CD1c-positive myeloid dendritic cell (primary cell): Measurements from ENCODE around the gene SP140L.
A peak's percentile ranks its signal among the peaks of the same experiment; 100 is the strongest.
"Not testable (repeated sequence)": the region's sequence is repeated elsewhere in the genome, so short reads cannot be mapped to it uniquely, and the experiment has no call there.

ENCODE experiments used
- DNase-seq: peaks from one replicate; pipeline ENCODE4 v3.0.0-alpha.2; 2016; ENCODE audit errors: extremely low spot score

Gene SP140L

GRCh38 chr2:230326453-230327417, at the start of gene SP140L:
Gene SP140L, plus strand, starts transcription at chr2:230327193. Its CDS starts 77 bp downstream, at chr2:230327270.
- peak; percentile 89 for DNase-seq

- DNase-seq, result no peak
Observed at GRCh38 chr2:230282936-230283335, 44.1 kb upstream of the SP140L start.

GRCh38 chr2:230286048-230286447, 40.9 kb upstream of the SP140L start:
- DNase-seq, result no peak

- not testable (repeated sequence) for DNase-seq
Observed at GRCh38 chr2:230289311-230289710, 37.7 kb upstream of the SP140L start.

- DNase-seq, result no peak
Observed at GRCh38 chr2:230295192-230295591, 31.8 kb upstream of the SP140L start.

DNA sequence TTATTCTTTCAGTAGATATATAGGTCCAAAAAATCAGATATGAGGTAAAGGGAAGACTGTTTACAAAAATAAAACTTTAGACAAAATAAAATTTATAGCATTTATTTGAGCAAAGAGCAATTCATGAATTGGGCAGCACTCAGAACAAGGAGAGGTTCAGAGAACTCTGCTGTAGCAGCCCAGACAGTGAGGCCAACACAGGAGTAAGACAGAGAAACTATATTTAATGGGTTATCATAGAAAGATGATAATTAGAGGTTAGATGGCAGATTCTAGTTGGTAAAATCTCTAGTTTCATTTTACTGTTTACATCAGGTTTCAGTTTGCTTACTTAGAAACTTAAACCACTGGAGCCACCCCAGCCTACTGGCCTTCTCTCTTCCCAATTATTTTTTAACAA, 30.1 kb upstream of the SP140L start:
- DNase-seq, result no peak

GRCh38 chr2:230299618-230300017, 27.4 kb upstream of the SP140L start:
- DNase-seq, result no peak

GRCh38 chr2:230305416-230306275, 21.3 kb upstream of the SP140L start:
- no peak for DNase-seq

- DNase-seq, result no peak
Observed at GRCh38 chr2:230306474-230306873, 20.5 kb upstream of the SP140L start.

DNA sequence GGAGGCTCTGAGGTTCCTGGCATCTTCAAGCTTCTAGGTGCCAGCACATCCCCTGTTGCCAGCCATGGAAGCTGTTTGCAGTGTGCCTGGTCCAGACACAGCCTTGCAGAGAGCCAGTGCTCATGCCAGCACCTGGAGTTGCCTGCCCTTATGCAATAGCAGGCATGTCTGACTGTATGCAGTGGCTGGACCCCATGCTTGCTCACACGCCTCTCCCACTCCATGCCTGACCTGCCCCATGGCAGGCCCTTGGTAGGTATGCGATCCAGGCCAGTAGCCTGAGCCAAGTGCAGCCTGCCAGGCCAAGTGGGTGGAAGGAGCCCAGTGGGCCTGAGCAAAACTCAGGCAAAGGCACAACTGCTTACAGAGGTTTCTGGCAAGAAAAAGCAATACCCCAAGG, 19.5 kb upstream of the SP140L start:
- no peak for DNase-seq

DNA sequence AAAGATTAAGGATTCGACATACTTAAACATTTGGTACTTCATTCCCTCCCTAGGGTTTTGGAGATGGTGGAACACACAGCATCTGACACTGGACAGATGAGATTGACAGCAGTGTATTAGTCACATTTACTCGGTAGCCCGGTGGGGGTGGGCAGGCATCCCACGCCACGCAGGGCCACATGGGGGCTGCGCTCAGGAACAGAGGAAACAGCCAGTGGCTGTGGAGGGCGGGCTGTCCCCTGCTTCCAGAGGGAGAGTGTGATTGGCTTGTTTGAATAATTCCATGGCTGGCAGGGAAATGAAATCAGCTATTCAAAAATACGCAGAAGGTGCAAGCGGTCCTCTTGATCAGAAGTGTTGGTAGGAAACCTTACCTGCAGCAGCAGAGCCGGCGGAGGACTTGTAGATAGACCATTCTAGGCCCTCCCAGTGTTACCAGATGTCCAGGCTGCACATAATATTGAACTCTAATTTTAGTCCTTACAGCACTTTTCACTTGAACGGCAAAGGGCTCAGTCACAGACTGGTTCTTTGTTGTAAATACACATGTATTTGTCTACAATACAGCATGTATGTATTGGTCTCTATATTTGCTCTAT, 18.5 kb upstream of the SP140L start:
- no peak for DNase-seq

DNA sequence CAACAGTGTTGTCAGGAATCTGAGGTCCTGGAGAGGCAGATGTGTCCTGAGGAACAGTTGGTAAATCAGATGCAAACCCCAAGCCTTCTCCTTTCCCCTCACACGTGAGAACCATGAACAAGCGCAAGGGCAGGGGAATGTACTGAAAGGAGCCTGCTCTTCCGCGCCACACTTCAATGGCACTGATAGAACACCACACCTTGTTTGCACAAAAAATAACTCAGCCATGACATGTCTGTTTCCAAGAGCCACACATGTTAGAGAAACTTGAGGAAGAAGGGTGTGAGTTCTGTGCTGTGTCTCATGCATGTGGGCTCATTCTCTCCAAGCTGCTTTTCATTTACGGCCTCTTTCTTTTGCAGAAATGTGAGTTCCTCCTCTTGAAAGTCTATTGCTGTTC, 16.2 kb upstream of the SP140L start:
- not testable (repeated sequence) for DNase-seq

DNA sequence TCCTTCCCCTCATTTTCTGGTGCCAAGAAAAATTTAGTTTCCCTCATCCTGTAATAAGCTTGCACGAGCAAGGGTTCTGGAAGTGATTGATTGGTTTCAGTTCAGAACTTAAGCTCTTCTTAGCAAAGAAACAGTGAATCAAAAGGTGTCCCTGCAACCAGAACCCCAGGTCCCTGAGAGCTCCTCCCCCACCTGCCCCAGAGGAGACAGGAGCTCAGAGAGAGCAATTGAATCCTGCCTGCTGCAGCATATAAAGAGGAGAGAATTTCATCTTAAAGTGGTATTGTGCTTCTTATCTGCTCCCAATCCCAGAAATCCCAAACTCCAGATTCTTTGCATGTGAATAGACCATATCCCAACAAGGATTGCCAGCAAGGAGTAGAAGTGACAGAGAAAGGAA, 15.4 kb upstream of the SP140L start:
- DNase-seq, result not testable (repeated sequence)

DNA sequence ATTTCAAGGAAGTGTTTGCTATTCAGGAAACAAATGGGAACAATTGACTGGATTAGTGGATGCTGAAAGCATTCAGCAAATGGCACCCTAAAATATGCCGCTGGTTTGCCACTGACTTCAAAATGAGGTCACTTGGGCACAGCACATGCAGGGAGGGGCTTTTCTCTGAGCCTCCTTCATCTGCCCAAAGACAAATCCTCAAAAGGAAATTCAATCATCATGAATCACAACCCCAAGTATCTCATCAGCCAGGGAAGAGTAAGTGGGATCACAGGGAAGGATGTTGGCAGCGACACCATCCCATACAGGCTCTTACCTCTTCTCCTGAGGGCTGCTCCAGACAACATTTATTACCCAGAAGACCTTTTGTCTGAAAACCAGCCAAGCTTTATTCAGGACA, 14.4 kb upstream of the SP140L start:
- no peak for DNase-seq

- no peak for DNase-seq
Observed at GRCh38 chr2:230317366-230317765, 9.6 kb upstream of the SP140L start.

GRCh38 chr2:230318190-230319121, 8.5 kb upstream of the SP140L start:
- no peak for DNase-seq

- DNase-seq, result peak; percentile 58
Observed at GRCh38 chr2:230319211-230319862, 7.7 kb upstream of the SP140L start.

DNA sequence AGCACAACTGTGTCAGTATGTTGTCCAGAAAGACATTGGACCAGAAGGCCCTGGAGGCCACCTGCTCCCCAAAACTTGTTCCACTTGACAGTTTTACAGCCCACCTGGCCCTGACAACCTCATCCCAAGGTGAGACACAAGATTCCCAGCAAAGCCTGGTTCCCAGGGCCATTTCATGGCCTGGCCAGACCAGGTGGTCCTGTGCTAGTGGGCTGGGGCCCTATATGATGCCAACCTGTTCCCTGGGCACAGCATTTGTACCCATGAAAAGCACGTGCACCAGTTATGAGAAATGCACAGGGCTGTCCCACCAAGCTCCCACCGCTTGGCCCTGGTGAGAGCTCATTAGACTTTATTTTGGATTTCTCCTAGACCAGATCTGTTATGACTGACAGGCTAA, 6.0 kb upstream of the SP140L start:
- DNase-seq, result no peak

GRCh38 chr2:230322561-230323384, 4.2 kb upstream of the SP140L start:
- DNase-seq, result no peak
